NT2/D1 (cell line): ENCODE results near the gene PPP5C.

Experiments
- YY1 ChIP-seq: IDR thresholded peaks from 2 replicates; pipeline ENCODE4 v1.6.1; 2011; ENCODE audit not compliant: insufficient read length, insufficient read depth
- ZNF274 ChIP-seq: IDR thresholded peaks from 2 replicates; pipeline ENCODE4 v1.6.1; 2011; ENCODE audit warnings: mild to moderate bottlenecking, low read depth, low read length

- TF ChIP-seq ZNF274, result no peak
- no peak for TF ChIP-seq YY1
Observed at GRCh38 chr19:46409191-46409590, 62.3 kb downstream of the PPP5C start.
